Measurements from ENCODE around the gene CSMD2.

The CSMD2 gene

GRCh38 chr1:33609739-33610138 lies 555.3 kb downstream of the CSMD2 start:
- Mint-ChIP-seq H3K27me3 (ENCODE audit: low read depth) (peaks cover 3% of the 10 kb centered on the region), H3K36me3 (ENCODE audit: low read depth) (no peaks in the 10 kb centered on the region), H3K4me1 (ENCODE audit: low read depth) (no peaks in the 10 kb centered on the region), H3K27ac (no peak overlapping the region), H3K9me3 (no peaks in the 10 kb centered on the region), H3K4me3 (no peak overlapping the region)
- DNase-seq (ENCODE audit: low spot score) = no peak

GRCh38 chr1:33608825-33609400 lies 556.1 kb downstream of the CSMD2 start:
- no peaks in the 10 kb centered on the region for H3K4me1 Mint-ChIP-seq (ENCODE audit: low read depth)
- H3K4me3 Mint-ChIP-seq = no peak overlapping the region
- H3K27ac Mint-ChIP-seq = no peak overlapping the region
- no peaks in the 10 kb centered on the region for H3K36me3 Mint-ChIP-seq (ENCODE audit: low read depth)
- no peak for DNase-seq (ENCODE audit: low spot score)
- H3K9me3 Mint-ChIP-seq = no peaks in the 10 kb centered on the region
- peaks cover 3% of the 10 kb centered on the region for H3K27me3 Mint-ChIP-seq (ENCODE audit: low read depth)

- no peak overlapping the region for H3K4me3 Mint-ChIP-seq
- no peak for DNase-seq (ENCODE audit: low spot score)
- no peaks in the 10 kb centered on the region for H3K9me3 Mint-ChIP-seq
- no peaks in the 10 kb centered on the region for H3K4me1 Mint-ChIP-seq (ENCODE audit: low read depth)
- no peak overlapping the region for H3K27ac Mint-ChIP-seq
- no peaks in the 10 kb centered on the region for H3K27me3 Mint-ChIP-seq (ENCODE audit: low read depth)
- H3K36me3 Mint-ChIP-seq (ENCODE audit: low read depth) = no peaks in the 10 kb centered on the region
Observed at GRCh38 chr1:33607444-33608005, 557.5 kb downstream of the CSMD2 start.

DNA sequence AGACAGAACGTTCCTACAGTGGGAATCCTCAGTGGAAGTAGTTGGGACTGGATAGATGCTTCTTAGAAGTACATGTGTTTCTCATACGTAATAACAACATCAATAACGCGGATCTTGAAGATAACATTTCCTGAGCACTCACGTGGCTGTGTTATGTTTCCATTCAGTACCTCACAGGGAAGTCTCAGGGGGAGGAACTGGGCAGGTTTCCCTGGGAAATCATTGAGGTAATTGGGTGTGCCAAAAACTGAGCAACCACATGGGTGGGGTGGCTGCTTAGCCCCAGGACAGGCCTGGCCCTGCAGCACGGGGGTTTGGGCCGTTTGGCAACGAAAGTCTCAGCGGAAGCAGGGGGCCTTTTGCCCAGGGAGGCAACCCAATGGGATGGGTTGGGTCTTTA lies 558.8 kb downstream of the CSMD2 start:
- Mint-ChIP-seq H3K9me3 (no peaks in the 10 kb centered on the region), H3K27me3 (ENCODE audit: low read depth) (no peaks in the 10 kb centered on the region), H3K4me1 (ENCODE audit: low read depth) (no peaks in the 10 kb centered on the region), H3K27ac (no peak overlapping the region), H3K4me3 (no peak overlapping the region), H3K36me3 (ENCODE audit: low read depth) (no peaks in the 10 kb centered on the region)
- no peak for DNase-seq (ENCODE audit: low spot score)

- Mint-ChIP-seq H3K4me1 (ENCODE audit: low read depth) (no peaks in the 10 kb centered on the region), H3K27ac (no peak overlapping the region), H3K27me3 (ENCODE audit: low read depth) (no peaks in the 10 kb centered on the region), H3K9me3 (no peaks in the 10 kb centered on the region), H3K36me3 (ENCODE audit: low read depth) (no peaks in the 10 kb centered on the region), H3K4me3 (no peak overlapping the region)
- DNase-seq (ENCODE audit: low spot score) = no peak
Observed at GRCh38 chr1:33602271-33602670, 562.8 kb downstream of the CSMD2 start.

DNA sequence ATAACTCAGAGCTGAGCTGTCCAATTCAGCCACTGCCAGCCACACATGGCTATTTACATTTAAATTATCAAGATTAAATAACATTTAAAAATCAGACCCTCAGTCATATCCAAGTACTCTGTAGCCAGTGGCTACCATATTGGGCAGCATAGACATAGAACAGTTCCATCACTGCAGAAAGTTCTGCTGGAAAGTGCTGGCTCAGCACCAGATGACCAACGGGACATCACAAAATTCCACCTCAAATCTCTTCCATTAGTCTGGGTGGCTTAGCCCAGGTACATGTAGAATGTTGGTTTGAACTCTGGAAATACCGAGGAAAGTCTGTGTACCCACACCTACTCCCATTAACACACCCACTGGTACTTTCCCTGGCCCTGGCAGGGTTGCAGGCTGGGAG lies 563.3 kb downstream of the CSMD2 start:
- Mint-ChIP-seq H3K9me3 (no peaks in the 10 kb centered on the region), H3K27me3 (ENCODE audit: low read depth) (peaks cover under 1% of the 10 kb centered on the region), H3K36me3 (ENCODE audit: low read depth) (no peaks in the 10 kb centered on the region), H3K27ac (no peak overlapping the region), H3K4me1 (ENCODE audit: low read depth) (no peaks in the 10 kb centered on the region), H3K4me3 (no peak overlapping the region)
- no peak for DNase-seq (ENCODE audit: low spot score)

GRCh38 chr1:33599516-33600115 lies 565.4 kb downstream of the CSMD2 start:
- H3K27me3 Mint-ChIP-seq (ENCODE audit: low read depth) = peaks cover 2% of the 10 kb centered on the region
- no peaks in the 10 kb centered on the region for H3K36me3 Mint-ChIP-seq (ENCODE audit: low read depth)
- H3K4me1 Mint-ChIP-seq (ENCODE audit: low read depth) = no peaks in the 10 kb centered on the region
- no peaks in the 10 kb centered on the region for H3K9me3 Mint-ChIP-seq
- no peak overlapping the region for H3K27ac Mint-ChIP-seq
- H3K4me3 Mint-ChIP-seq = no peak overlapping the region
- no peak for DNase-seq (ENCODE audit: low spot score)

DNA sequence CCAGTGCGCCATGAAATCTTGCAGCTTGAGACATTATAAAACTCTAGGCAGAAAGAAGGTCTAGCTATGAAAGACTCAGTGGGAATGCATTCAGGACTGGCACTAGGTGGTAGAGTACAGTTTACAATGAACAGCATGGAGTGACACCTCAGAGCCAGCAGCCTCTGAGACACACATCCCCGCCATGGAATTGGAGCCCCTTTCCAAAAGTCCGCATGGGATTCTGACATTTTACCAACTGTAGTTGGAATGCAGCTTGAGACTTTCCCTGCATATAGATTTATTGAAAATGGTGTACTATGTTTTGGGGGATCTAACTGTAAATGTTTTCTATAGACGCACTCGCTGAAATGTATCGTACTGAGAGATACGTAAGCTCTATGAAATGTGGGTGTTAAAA lies 576.3 kb downstream of the CSMD2 start:
- no peak for DNase-seq (ENCODE audit: low spot score)
- Mint-ChIP-seq H3K4me1 (ENCODE audit: low read depth) (no peaks in the 10 kb centered on the region), H3K27ac (no peak overlapping the region), H3K36me3 (ENCODE audit: low read depth) (no peaks in the 10 kb centered on the region), H3K9me3 (no peaks in the 10 kb centered on the region), H3K4me3 (no peak overlapping the region), H3K27me3 (ENCODE audit: low read depth) (no peaks in the 10 kb centered on the region)

DNA sequence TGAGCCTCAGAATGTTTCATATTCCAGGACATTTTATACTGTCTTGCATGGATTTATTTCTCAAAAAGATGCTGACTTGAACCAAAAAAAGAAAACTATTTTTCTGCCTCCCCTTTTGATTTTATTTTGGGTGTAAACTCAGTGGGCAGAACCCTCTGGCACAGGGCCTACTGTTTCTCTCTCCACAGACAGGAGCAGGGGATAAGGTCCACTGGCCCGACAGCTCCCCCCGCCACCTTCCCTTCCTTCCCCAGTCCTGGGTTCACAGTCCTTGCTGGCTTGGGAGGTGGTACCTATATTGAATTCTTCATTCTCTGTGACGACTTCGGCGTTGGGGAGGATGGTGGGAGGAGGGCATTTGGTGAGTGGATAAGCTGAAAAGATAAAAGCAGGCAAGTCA lies 578.2 kb downstream of the CSMD2 start:
- DNase-seq (ENCODE audit: low spot score) = no peak
- H3K4me3 Mint-ChIP-seq = no peak overlapping the region

DNA sequence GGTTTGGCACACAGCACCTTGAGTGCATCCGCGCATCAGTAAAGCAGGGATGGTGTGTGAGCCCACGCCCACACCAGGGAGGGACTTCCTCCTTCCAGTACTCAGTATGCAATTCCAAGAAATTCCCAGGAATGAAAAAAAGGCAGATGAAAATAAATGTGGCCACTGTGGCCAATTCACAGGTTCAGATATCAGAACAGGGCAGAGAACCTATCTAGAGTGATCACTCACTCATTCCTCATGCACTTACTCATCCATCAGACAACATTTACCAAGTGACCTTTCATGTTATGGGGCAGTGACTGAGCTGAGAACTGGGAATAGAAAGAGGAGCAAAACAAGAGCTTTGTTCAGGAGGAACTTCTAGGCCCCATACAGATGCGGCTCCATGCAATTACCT lies 578.9 kb downstream of the CSMD2 start:
- Mint-ChIP-seq H3K9me3 (no peaks in the 10 kb centered on the region), H3K4me1 (ENCODE audit: low read depth) (no peaks in the 10 kb centered on the region), H3K27ac (no peak overlapping the region), H3K27me3 (ENCODE audit: low read depth) (no peaks in the 10 kb centered on the region), H3K4me3 (no peak overlapping the region), H3K36me3 (ENCODE audit: low read depth) (no peaks in the 10 kb centered on the region)
- no peak for DNase-seq (ENCODE audit: low spot score)

More for the DNA sequence above, 578.2 kb downstream of the CSMD2 start:
- Mint-ChIP-seq H3K27me3 (ENCODE audit: low read depth) (no peaks in the 10 kb centered on the region), H3K36me3 (ENCODE audit: low read depth) (no peaks in the 10 kb centered on the region), H3K27ac (no peak overlapping the region), H3K4me1 (ENCODE audit: low read depth) (no peaks in the 10 kb centered on the region), H3K9me3 (no peaks in the 10 kb centered on the region)

GRCh38 chr1:33583567-33583966 lies 581.5 kb downstream of the CSMD2 start:
- no peak for DNase-seq (ENCODE audit: low spot score)
- no peak overlapping the region for H3K27ac Mint-ChIP-seq
- H3K9me3 Mint-ChIP-seq = no peaks in the 10 kb centered on the region
- no peaks in the 10 kb centered on the region for H3K27me3 Mint-ChIP-seq (ENCODE audit: low read depth)
- H3K4me3 Mint-ChIP-seq = no peak overlapping the region
- H3K4me1 Mint-ChIP-seq (ENCODE audit: low read depth) = no peaks in the 10 kb centered on the region
- no peaks in the 10 kb centered on the region for H3K36me3 Mint-ChIP-seq (ENCODE audit: low read depth)

DNA sequence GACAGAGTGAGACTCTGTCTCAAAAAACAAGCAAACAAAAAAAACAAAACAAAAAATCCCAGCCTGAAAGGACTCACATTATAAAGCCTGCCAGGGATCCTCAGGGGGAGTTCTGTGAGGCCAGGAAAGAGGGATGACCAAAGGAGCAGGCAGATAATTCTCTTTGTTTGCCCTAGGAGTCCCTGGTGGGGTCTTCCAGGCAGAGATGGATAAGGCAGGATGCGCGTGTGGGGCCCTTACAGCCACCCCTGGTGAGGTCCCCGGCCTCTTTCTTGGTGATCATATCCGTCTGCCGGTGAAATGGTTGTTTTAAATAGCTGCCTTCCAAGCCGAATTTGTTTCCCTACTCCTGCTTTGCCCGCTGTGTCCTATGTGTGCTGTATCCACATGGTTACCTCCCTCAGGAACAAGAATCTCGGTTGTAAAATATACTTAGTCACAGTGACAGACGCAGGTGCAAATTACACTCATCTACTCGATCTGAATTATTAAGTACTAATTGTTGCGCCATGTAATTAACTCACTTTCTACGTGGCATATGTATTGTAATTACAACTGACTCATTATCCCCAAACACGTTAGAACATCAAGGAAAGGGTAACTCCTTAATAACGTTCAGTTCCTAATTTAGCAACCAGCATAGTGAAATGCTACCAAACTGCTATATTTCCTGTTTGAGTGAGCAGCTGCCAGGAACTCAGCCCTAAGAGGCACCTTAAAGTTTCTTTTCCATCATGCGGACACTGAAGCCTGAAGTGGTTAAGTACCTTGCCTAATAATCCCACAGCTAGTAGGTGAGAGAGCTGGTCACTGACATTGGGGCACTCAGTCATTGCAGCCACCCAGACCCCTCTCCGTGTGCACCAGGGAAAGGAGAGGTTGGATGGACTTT lies 586.2 kb downstream of the CSMD2 start:
- Mint-ChIP-seq H3K27ac (no peak overlapping the region), H3K9me3 (no peaks in the 10 kb centered on the region), H3K4me3 (no peak overlapping the region), H3K36me3 (ENCODE audit: low read depth) (no peaks in the 10 kb centered on the region), H3K4me1 (ENCODE audit: low read depth) (no peaks in the 10 kb centered on the region), H3K27me3 (ENCODE audit: low read depth) (no peaks in the 10 kb centered on the region)
- no peak for DNase-seq (ENCODE audit: low spot score)

DNA sequence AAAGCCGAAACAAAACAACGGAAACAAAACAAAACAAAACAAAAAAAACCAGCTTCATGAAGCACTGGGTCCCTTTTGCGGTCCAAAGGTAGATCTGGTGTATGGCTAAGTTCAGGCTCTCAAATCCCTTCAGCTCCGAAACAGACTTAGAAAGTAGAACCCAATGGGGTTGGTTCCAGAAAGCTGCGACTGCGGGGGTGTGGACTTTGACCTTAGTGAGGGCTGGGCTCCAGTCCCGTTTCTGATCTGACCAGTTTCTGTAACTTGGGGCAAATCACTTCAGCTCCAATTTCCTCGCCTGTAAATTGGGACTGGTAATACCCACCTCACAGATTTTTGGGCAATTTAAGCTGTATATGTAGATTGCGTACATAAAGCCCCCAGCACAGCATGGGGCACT lies 587.4 kb downstream of the CSMD2 start:
- no peak overlapping the region for H3K4me3 Mint-ChIP-seq
- no peaks in the 10 kb centered on the region for H3K27me3 Mint-ChIP-seq (ENCODE audit: low read depth)
- no peak overlapping the region for H3K27ac Mint-ChIP-seq
- H3K4me1 Mint-ChIP-seq (ENCODE audit: low read depth) = no peaks in the 10 kb centered on the region
- no peaks in the 10 kb centered on the region for H3K9me3 Mint-ChIP-seq
- no peaks in the 10 kb centered on the region for H3K36me3 Mint-ChIP-seq (ENCODE audit: low read depth)
- DNase-seq (ENCODE audit: low spot score) = no peak

Measured in T-helper 2 cell treated with Interferon-gamma antibody and Interleukin-4, amounts not matched to agents 5 μg/mL and 100 μg/mL, for 36 hours (primary cell).